Effector CD4-positive, alpha-beta T cell (primary cell): ENCODE data around the gene TWF2.

Experiments
- DNase-seq: peaks from one replicate; pipeline ENCODE4 v3.0.0-alpha.2; 2020

Gene TWF2

DNA sequence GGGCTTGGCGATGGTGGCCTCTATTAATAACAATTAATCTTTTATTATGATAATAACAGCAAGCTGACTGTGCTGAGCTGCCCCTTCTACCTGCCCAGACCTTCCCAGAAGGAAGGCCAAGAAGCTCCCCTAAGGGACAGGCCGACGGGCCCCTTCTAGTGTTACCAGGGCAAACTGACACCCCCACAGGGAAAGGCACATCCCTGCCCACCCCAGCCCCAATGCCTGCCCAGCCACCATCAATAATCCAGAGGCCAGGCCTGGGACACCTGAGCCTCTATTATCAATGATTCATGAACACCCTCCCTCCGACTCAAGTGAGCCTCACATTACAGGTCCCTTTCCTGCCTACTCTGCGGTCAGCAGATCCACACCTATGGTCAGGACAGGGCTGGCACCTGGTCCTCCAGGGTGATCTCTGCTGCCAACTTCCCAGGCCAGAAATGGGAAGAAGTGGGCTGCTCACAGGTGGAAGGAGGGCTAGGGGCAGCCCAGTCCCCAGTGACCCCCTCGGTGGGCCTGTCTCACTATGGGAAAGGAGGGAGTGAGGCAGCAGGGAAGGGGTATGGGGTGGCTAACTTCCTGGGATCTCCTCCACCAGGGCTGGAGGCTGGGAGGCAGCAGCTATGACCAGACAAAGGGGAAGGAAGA lies 1.8 kb downstream of the TWF2 start:
- DNase-seq = no peak

GRCh38 chr3:52236424-52236886 lies 2.5 kb downstream of the TWF2 start:
- no peak for DNase-seq

GRCh38 chr3:52234516-52235447 lies 4.2 kb downstream of the TWF2 start:
- DNase-seq = no peak

GRCh38 chr3:52233968-52234367 lies 5.0 kb downstream of the TWF2 start:
- no peak for DNase-seq

DNA sequence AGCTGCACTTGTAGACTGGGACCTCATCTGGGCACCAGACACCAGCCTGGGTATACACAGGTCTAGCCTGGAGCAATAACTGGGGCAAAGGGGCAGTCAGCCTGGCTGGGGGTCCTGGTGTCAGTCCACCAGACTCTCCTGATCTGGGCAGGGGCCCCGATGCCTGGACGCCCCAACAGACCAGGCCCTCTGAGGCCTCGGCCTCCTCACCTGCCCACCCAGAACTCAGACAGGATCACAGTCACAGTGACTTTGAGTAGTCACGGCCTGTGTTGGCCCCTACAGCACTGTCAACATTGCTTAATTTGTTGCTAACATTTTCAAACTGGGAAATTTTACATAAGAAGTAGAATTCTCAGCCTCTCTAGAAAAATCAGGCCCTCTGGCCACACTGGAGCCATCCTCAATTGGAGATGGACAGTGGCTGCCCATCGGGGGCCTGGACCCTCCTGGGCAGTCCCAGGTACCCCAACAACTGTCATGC lies 5.8 kb downstream of the TWF2 start:
- DNase-seq = no peak

DNA sequence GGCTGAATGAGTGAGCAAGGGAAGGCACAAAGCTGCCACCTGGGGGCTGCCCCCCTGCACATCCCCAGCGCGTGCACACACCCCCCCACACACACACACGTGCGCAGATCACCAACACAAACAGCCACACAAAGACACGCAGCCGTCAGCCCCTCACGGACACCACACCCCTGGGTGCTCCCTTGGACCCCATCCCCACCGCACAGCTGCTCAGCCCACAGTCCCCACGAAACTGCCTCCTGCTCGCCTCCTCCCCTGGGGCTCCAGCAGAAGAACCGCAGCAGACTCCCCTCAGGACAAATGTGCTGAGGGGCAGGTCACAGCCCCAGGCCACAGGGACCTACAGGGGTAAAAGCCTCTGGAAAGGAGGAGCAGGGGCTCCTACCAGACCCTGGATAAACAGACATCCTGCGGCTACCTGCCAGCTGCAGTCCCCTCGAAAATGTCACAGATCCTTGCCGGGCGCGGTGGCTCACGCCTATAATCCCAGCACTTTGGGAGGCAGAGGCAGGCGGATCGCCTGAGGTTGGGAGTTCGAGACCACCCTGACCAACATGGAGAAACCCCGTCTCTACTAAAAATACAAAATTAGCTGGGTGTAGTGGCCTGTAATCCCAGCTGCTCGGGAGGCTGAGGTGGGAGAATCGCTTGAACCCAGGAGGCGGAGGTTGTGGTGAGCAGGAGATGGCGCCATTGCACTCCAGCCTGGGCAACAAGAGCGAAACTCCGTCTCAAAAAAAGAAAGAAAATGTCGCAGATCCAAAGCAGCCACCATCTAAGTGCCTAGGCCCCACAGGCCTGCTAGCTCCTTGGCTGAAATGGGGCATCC lies 6.5 kb downstream of the TWF2 start:
- no peak for DNase-seq

- DNase-seq = peak; percentile 91
These were observed 7.3 kb downstream of the TWF2 start for GRCh38 chr3:52231502-52232278.

- DNase-seq = no peak
These were observed 8.0 kb downstream of the TWF2 start for GRCh38 chr3:52230889-52231499.

GRCh38 chr3:52230461-52230860 lies 8.5 kb downstream of the TWF2 start:
- no peak for DNase-seq

GRCh38 chr3:52229656-52230055 lies 9.3 kb downstream of the TWF2 start:
- DNase-seq = no peak

DNA sequence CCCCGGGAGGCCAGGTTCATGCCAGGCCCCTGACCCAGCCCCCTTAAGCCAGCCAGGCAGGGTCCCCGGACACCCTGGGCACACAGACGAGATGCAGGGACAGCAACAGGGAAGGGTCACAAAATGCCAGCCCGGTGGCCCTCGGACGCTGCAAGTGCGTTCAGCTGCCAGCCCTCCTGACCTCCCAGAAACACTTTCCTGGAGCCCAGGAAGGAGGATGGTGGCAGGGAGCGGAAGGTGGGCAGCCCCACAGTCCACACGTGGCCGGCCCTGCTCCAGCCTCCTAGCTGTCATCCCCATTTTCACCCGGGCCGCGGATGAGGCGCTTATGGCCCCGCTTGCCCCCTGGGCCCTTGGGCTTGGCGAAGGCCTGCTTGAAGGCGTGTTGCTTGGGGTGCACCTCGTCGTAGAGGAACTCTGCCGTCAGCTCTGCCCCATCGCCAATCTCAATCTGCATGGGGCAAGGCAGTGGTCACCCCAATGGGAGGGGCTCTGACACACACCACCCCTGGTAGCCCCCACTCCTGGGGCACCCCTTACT lies 10.1 kb downstream of the TWF2 start:
- no peak for DNase-seq

- DNase-seq = no peak
These were observed 10.7 kb downstream of the TWF2 start for GRCh38 chr3:52228266-52228665.

DNA sequence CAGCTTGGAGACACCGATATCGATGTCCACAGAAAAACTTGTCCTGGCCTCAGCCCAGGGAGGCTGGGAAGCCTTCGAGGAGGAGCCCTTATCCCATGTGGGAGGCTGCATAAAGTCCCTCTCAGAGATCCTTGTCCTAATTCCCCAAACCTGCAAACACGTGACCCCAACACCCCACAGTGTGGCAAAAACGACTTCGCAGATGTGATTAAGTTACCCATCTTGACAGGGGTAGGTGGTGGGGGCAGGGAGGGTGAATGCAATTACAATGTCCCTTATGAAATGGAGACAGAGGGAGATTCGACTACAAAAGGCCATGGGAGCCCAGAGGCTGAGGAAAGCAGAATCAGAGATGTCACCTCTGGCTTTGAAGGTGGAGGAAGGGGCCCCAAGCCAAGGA lies 11.2 kb downstream of the TWF2 start:
- DNase-seq = no peak

DNA sequence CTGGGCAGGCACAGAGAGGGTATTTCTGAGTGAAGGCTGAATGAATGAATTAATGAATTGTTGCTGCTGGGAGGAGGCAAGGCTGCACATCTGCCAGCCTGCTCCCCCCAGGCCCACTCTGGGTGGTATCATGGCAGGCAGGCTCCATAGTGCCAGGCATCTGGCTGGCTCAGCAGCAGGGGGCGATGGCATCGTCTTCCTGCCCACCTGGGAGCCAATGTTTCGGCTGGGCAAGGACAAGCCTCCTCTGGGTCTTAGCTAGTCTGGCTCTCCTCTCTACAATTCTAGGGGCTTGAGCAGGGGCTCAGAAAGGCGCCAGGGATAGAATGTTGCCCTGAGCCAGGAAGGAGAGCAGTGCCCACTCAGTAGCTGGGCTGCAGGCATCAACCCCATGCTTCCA lies 11.8 kb downstream of the TWF2 start:
- no peak for DNase-seq

DNA sequence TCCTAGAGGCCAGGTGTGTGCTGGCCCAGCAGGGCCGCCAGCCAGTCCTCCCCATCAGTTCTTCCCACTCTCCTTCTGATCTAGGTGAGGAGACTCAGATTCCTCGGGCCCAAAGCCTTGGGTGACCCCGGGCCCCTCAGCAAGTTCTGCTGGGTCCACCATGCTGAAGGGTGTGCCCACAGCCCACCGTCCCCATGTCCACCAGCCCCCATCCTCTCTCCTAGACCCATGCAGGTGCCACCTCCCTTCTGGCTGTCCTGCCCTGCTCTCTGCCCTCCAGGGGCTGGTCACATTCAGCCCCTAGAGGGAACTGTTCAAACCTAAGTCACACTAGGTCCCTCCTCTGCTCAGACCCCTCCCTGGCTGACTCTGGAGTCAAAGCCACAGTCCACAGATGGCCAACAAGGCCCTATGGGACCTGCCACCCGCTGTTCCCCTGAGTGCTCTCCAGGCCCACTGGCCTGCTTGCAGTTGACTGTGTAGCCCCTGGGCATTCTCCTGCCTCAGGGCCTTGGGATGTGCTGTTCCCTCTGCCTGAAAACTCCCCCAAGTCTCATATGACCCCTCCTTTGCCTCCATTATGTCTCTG lies 12.6 kb downstream of the TWF2 start:
- DNase-seq = no peak

GRCh38 chr3:52225452-52226228 lies 13.3 kb downstream of the TWF2 start, which contains the start of gene TLR9:
TLR9 (minus strand) TSS chr3:52225645; CDS start chr3:52225529, 116 bp downstream.
- no peak for DNase-seq

DNA sequence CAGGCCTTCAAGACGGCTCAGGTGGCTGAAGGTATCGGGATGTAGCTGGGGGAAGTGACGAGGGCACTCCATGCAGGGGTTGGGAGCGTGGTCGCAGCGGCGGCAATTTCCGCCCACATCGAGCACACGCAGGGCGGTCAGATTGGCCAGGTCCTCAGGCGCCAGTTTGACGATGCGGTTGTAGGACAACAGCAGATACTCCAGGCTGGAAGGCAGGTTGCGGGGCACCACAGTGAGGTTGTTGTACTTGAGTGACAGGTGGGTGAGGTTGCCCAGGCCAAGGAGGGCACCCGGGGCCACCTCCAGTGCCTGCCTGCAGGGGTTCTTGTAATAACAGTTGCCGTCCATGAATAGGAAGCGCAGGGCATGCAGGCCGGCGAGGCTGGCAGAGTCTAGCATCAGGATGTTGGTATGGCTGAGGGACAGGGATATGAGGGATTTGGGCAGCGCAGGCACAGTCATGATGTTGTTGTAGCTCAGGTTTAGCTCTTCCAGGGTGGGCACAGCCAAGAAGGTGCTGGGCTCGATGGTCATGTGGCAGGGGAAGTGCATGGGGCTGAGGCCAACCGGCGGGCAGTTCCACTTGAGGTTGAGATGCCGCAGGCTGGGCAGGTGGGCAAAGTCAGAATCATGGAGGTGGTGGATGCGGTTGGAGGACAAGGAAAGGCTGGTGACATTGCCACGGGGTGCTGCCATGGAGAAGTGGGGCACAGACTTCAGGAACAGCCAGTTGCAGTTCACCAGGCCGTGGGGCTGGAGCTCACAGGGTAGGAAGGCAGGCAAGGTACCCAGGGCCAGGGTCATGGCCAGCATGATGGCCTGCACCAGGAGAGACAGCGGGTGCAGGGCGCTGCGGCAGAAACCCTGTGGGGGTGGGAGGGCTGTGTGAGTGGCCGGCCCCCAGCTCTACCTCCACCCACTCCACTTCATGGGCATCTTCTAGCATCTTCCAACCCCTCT lies 15.2 kb downstream of the TWF2 start:
- DNase-seq = no peak

GRCh38 chr3:52222319-52223221 lies 16.4 kb downstream of the TWF2 start:
- DNase-seq = no peak
